ENCODE results near the gene CLEC18B. TPM values are rescaled to one million over a fixed set of nuclear protein-coding genes. Genes with fewer than 3 reads are reported as not detected.
"Not testable (repeated sequence)": the region's sequence is repeated elsewhere in the genome, so short reads cannot be mapped to it uniquely, and the experiment has no call there.

CLEC18B gene
- polyA plus RNA-seq (2012; ENCODE audit: insufficient read length, low read depth) = 0.35 TPM

GRCh38 chr16:74420612-74421481 lies at the start of gene CLEC18B:
Gene CLEC18B (minus strand): TSS chr16:74421478. CDS start chr16:74421270, 208 bp downstream.
- TF ChIP-seq FOXP2 (optimal IDR thresholded peaks at IDR 0.05; ENCODE audit: borderline replicate concordance, extremely low read depth, extremely low read length, insufficient read depth); SIN3A (IDR thresholded peaks at IDR 0.05; ENCODE audit: borderline replicate concordance, insufficient read depth, low read length); POLR2AphosphoS5 (IDR thresholded peaks at IDR 0.05; ENCODE audit: low read depth, low read length): not testable (repeated sequence)

GRCh38 chr16:74469946-74470478 lies 48.7 kb upstream of the CLEC18B start:
- TF ChIP-seq POLR2AphosphoS5 (IDR thresholded peaks at IDR 0.05; ENCODE audit: low read depth, low read length) (no peak), TAF1 (IDR thresholded peaks at IDR 0.05; ENCODE audit: borderline replicate concordance, insufficient read depth, low read length) (no peak), FOXP2 (optimal IDR thresholded peaks at IDR 0.05; ENCODE audit: borderline replicate concordance, extremely low read depth, extremely low read length, insufficient read depth) (no peak), SIN3A (IDR thresholded peaks at IDR 0.05; ENCODE audit: borderline replicate concordance, insufficient read depth, low read length) (no peak), REST (IDR thresholded peaks at IDR 0.05; ENCODE audit: insufficient read depth in 1 of 2, low read depth in 2 of 2, low read length in 2 of 2) (no peak)

- TF ChIP-seq REST (IDR thresholded peaks at IDR 0.05; ENCODE audit: insufficient read depth in 1 of 2, low read depth in 2 of 2, low read length in 2 of 2) = no peak
Observed at GRCh38 chr16:74468807-74469525, 47.7 kb upstream of the CLEC18B start.

GRCh38 chr16:74466872-74467271 lies 45.6 kb upstream of the CLEC18B start:
- no peak for TF ChIP-seq FOXP2 (optimal IDR thresholded peaks at IDR 0.05; ENCODE audit: borderline replicate concordance, extremely low read depth, extremely low read length, insufficient read depth)
- TF ChIP-seq SIN3A (IDR thresholded peaks at IDR 0.05; ENCODE audit: borderline replicate concordance, insufficient read depth, low read length) = no peak
- no peak for TF ChIP-seq REST (IDR thresholded peaks at IDR 0.05; ENCODE audit: insufficient read depth in 1 of 2, low read depth in 2 of 2, low read length in 2 of 2)
- no peak for TF ChIP-seq TAF1 (IDR thresholded peaks at IDR 0.05; ENCODE audit: borderline replicate concordance, insufficient read depth, low read length)
- TF ChIP-seq POLR2AphosphoS5 (IDR thresholded peaks at IDR 0.05; ENCODE audit: low read depth, low read length) = no peak

- no peak for TF ChIP-seq TAF1 (IDR thresholded peaks at IDR 0.05; ENCODE audit: borderline replicate concordance, insufficient read depth, low read length)
- no peak for TF ChIP-seq SIN3A (IDR thresholded peaks at IDR 0.05; ENCODE audit: borderline replicate concordance, insufficient read depth, low read length)
- no peak for TF ChIP-seq REST (IDR thresholded peaks at IDR 0.05; ENCODE audit: insufficient read depth in 1 of 2, low read depth in 2 of 2, low read length in 2 of 2)
- TF ChIP-seq FOXP2 (optimal IDR thresholded peaks at IDR 0.05; ENCODE audit: borderline replicate concordance, extremely low read depth, extremely low read length, insufficient read depth) = no peak
- no peak for TF ChIP-seq POLR2AphosphoS5 (IDR thresholded peaks at IDR 0.05; ENCODE audit: low read depth, low read length)
Observed at GRCh38 chr16:74465851-74466685, 44.8 kb upstream of the CLEC18B start.

Measured in PFSK-1 (cell line).